ENCODE measurements around the gene ACER2. TPM values are rescaled to one million over a fixed set of nuclear protein-coding genes. Genes with fewer than 3 reads are reported as not detected.

Gene ACER2
- total and polyA plus RNA-seq, 2 of the 8 experiments (the other 6 are each of a cell fraction or from before 2014, with no cell fraction given): 7.4 to 8.8 TPM

- TF ChIP-seq SAP30 (IDR thresholded peaks at IDR 0.05; ENCODE audit: insufficient read depth, insufficient replicate concordance, low read length) (no peak), CREB1 (IDR thresholded peaks at IDR 0.05) (peak; percentile 77), YY1 (IDR thresholded peaks at IDR 0.05; ENCODE audit: low read depth, low read length) (no peak), RAD21 (IDR thresholded peaks at IDR 0.05 in 1 of 2, conservative IDR thresholded peaks at IDR 0.05 in 1 of 2; ENCODE audit: low read depth in 2 of 2, low read length in 2 of 2) (peak; percentile 89 to 90), SIN3A (conservative IDR thresholded peaks at IDR 0.05 in 1 of 2, IDR thresholded peaks at IDR 0.05 in 1 of 2; ENCODE audit: low read depth in 1 of 2, low read length in 2 of 2) (no peak), POLR2A (IDR thresholded peaks at IDR 0.05; ENCODE audit: control extremely low read depth in 1 of 2, low read depth in 2 of 2, low read length in 2 of 2) (no peak), SUZ12 (IDR thresholded peaks at IDR 0.05; ENCODE audit: low read length) (no peak), CHD2 (IDR thresholded peaks at IDR 0.05; ENCODE audit: low read length) (no peak), ASH2L (IDR thresholded peaks at IDR 0.05; ENCODE audit: low read length) (no peak), RXRA (IDR thresholded peaks at IDR 0.05; ENCODE audit: insufficient read depth, low read depth, low read length) (no peak), TEAD4 (IDR thresholded peaks at IDR 0.05; ENCODE audit: low read depth, low read length) (peak; percentile 75), FOSL1 (IDR thresholded peaks at IDR 0.05; ENCODE audit: insufficient read depth, low read depth, low read length) (no peak), RNF2 (IDR thresholded peaks at IDR 0.05; ENCODE audit: borderline replicate concordance, low read depth, low read length, missing control alignments, poor library complexity, severe bottlenecking) (no peak)
- TF ChIP-seq, protein P1, sequence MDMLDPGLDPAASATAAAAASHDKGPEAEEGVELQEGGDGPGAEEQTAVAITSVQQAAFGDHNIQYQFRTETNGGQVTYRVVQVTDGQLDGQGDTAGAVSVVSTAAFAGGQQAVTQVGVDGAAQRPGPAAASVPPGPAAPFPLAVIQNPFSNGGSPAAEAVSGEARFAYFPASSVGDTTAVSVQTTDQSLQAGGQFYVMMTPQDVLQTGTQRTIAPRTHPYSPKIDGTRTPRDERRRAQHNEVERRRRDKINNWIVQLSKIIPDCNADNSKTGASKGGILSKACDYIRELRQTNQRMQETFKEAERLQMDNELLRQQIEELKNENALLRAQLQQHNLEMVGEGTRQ (IDR thresholded peaks at IDR 0.05; ENCODE audit: low read length): no peak
These were observed 84.5 kb downstream of the ACER2 start (continued) for GRCh38 chr9:19493174-19493811.

Data from H1 (cell line).